Measurements from ENCODE around the gene FHIT. TPM values are rescaled to one million over a fixed set of nuclear protein-coding genes. Genes with fewer than 3 reads are reported as not detected.

Gene FHIT
- total and polyA plus RNA-seq, 9 donors, result 5.1 to 11.8 (median 9.5) TPM

DNA sequence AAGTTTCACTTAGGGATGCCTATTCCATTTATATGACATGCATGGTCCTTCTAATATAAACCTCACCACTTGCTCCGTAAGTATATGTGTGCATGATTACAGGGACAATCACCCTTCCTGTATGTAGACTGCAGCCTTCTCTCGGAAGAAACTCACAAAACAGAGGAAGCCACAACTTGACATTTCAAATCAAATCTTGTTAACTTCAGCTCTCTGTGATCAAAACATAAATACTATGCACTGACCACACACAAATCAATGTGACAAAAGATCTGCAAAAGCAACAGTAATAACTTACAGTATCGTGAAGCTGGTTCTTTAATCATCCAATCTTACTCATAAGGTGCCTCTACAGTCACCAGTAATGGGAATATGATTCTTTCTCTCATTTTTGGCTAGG is 50.2 kb downstream of the FHIT start:
- 94 to 96% (median 95%) methylated on average over 3 of the region's 3 CpGs for WGBS, 3 donors
- TF ChIP-seq EP300 (IDR thresholded peaks at IDR 0.05) (no peak), POLR2A (IDR thresholded peaks at IDR 0.05) (no peak)
- TF ChIP-seq, protein P1, sequence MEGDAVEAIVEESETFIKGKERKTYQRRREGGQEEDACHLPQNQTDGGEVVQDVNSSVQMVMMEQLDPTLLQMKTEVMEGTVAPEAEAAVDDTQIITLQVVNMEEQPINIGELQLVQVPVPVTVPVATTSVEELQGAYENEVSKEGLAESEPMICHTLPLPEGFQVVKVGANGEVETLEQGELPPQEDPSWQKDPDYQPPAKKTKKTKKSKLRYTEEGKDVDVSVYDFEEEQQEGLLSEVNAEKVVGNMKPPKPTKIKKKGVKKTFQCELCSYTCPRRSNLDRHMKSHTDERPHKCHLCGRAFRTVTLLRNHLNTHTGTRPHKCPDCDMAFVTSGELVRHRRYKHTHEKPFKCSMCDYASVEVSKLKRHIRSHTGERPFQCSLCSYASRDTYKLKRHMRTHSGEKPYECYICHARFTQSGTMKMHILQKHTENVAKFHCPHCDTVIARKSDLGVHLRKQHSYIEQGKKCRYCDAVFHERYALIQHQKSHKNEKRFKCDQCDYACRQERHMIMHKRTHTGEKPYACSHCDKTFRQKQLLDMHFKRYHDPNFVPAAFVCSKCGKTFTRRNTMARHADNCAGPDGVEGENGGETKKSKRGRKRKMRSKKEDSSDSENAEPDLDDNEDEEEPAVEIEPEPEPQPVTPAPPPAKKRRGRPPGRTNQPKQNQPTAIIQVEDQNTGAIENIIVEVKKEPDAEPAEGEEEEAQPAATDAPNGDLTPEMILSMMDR (IDR thresholded peaks at IDR 0.05), result no peak
- Histone ChIP-seq H3K36me3 (no peaks in the 10 kb centered on the region), H3K4me3 (no peak overlapping the region), H3K27ac (no peak overlapping the region), H3K27me3 (no peaks in the 10 kb centered on the region), H3K4me1 (ENCODE audit: insufficient read depth) (no peaks in the 10 kb centered on the region), H3K9me3 (no peaks in the 10 kb centered on the region)
- intact Hi-C loops (cut with DNase I), result no loop called here
- DNase-seq, result no peak

DNA sequence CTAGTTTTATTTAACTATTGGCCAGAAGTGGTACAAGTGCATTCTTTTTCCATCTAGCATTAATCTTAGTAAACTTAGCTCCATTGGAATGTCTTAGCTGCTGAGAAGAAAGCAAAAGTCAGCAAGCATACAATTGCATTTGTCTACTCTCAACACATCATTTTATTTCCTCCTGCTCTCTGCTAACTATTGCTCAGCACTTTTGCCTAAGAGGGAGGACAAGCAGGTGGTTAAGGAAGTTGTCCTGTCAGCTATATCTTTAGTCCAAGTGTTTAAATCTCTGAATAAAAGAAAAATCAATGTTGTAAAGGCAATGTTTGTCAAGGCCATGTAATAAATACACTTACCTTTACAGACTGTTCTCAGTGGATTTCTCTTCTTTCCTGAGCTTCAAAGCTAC is 51.0 kb downstream of the FHIT start:
- Histone ChIP-seq H3K4me1 (ENCODE audit: insufficient read depth) (no peaks in the 10 kb centered on the region), H3K4me3 (no peak overlapping the region), H3K9me3 (no peaks in the 10 kb centered on the region), H3K27ac (no peak overlapping the region), H3K27me3 (no peaks in the 10 kb centered on the region), H3K36me3 (no peaks in the 10 kb centered on the region)
- TF ChIP-seq POLR2A (IDR thresholded peaks at IDR 0.05) (no peak), EP300 (IDR thresholded peaks at IDR 0.05) (no peak)
- TF ChIP-seq, protein P1 (IDR thresholded peaks at IDR 0.05), result no peak
- no peak for DNase-seq
- intact Hi-C loops (cut with DNase I), result no loop called here

DNA sequence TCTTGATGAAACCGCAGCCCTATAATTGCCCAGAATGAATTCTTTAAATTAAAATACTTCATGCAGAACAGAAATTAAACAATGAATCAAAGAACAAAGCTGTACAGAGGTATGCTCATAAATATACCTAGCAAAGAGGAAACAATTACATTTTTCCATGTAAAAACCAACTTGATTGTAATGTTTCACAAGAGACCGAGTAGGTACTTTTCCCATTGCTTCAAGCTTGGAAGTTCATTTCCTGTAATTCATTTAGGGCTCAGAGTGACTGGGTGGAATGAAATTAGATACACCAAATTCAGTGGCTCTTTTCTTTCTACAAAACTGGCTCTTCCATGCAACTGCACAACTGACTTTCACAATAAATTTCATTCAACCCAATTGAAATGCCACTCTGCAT is 51.4 kb downstream of the FHIT start:
- no peak for TF ChIP-seq EP300 (IDR thresholded peaks at IDR 0.05)
- TF ChIP-seq, protein P1 (IDR thresholded peaks at IDR 0.05), result no peak
- no peak for TF ChIP-seq POLR2A (IDR thresholded peaks at IDR 0.05)
- no peaks in the 10 kb centered on the region for H3K4me1 ChIP-seq (ENCODE audit: insufficient read depth)
- no peak overlapping the region for H3K4me3 ChIP-seq
- no peaks in the 10 kb centered on the region for H3K27me3 ChIP-seq
- H3K27ac ChIP-seq, result no peak overlapping the region
- WGBS, 3 donors, result 85 to 97% (median 90%) methylated on average over 2 of the region's 2 CpGs
- H3K36me3 ChIP-seq, result no peaks in the 10 kb centered on the region
- H3K9me3 ChIP-seq, result no peaks in the 10 kb centered on the region
- DNase-seq, result no peak
- intact Hi-C loops (cut with DNase I), result no loop called here

DNA sequence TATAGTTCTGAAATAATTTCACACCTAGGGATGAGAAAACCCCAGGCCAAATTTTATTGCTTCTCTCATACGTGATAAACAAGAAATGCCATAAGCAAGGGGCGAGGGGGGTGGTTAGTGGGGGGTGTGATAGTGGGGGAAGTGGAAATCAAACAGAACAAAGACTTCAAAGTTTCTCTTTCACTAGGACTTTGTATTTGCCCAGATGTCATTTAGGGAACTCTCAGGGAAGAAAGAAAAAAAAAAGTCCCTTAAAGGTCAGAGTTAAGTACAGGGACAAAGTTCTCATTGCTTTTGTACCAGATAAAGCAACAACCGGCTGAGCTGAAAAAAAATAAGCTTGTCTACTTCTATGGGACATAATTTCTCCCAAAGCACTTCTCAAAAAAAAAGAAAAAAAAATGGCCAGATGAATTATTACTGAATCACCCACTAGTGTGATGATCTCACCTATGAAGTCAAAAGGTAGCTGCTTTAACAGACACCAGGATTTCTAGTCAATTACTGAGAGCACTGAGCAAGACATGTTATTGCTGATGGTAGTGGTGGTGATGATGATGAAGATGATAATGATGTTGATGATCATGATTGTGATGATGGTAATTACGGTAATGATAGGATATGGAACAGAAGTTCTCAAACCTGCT is 56.2 kb downstream of the FHIT start:
- H3K36me3 ChIP-seq, result no peaks in the 10 kb centered on the region
- TF ChIP-seq, protein P1 (IDR thresholded peaks at IDR 0.05), result no peak
- no peak for TF ChIP-seq EP300 (IDR thresholded peaks at IDR 0.05)
- no peak for TF ChIP-seq POLR2A (IDR thresholded peaks at IDR 0.05)
- 89 to 93% (median 91%) methylated on average over 4 of the region's 4 CpGs for WGBS, 3 donors

More for the DNA sequence above, 56.2 kb downstream of the FHIT start:
- H3K27ac ChIP-seq, result no peak overlapping the region
- H3K9me3 ChIP-seq, result no peaks in the 10 kb centered on the region
- DNase-seq, result no peak
- intact Hi-C loops (cut with DNase I), result no loop called here
- no peaks in the 10 kb centered on the region for H3K27me3 ChIP-seq
- H3K4me1 ChIP-seq (ENCODE audit: insufficient read depth), result no peaks in the 10 kb centered on the region
- H3K4me3 ChIP-seq, result no peak overlapping the region

Data from ovary (tissue), 9 donors.